Left cardiac atrium (tissue), 4 donors: ENCODE data around the gene KHDRBS1. TPM values are rescaled to one million over a fixed set of nuclear protein-coding genes. Genes with fewer than 3 reads are reported as not detected.
"Not testable (repeated sequence)": the region's sequence is repeated elsewhere in the genome, so short reads cannot be mapped to it uniquely, and the experiment has no call there.

ENCODE experiments used
- ATAC-seq, 2 donors: fragments of 200-7000 bp; cut with Tn5 transposase; one replicate each; pipeline ENCODE4 v1.9.1; 2020; ENCODE audit warnings: mild to moderate bottlenecking in 2 of 2, moderate library complexity in 2 of 2
- DNase-seq: peaks from one replicate; pipeline ENCODE4 v3.0.0-alpha.2; 2020
- intact Hi-C, 2 donors: fragments of 100-400 bp; cut with DNase I; formaldehyde crosslinking; loops; one replicate each; pipeline versions ENCODE4 v1.14.1 to v1.15.1; 2022 to 2023
- total RNA-seq, 2 donors: library from RNA; stranded (reverse); fragmentation: NEBNext Ultra II Directional; extraction: Animal tissue kit (Norgen Biotek cat#: 25700); gene quantifications; one replicate each; pipeline ENCODE4 v1.2.1, GENCODE V29; 2021
- donor health status: DM: no; HTN: yes; CAD: no.
- donor health status: DM: no; HTN: yes; CAD: no; lungs with severe emphysema.
- donor health status: DM: yes; HTN: yes; CAD: no.
- donor health status: Dilated cardiomyopathy.

KHDRBS1 gene
- total RNA-seq, 2 donors from 2014 or later: 57.2 to 76.6 TPM

DNA sequence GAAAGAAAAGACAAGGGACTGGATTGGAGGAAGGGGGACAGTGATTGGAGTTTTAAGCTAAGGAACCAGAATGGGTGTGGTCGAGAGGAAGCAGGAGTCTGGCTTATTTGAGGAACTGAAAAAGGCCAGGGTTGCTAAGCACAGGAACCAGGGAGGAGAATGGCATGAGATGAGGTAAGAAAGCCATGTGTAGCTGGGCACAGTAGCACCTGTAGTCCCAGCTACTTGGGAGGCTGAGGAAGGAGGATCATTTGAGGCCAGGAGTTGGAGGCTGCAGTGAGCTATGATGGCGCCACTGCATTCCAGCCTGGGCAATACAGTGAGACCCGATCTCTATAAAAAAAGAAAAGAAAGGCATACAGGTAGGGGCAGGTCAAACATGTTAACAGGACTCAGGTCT, 8.1 kb upstream of the KHDRBS1 start:
- no peak for DNase-seq
- intact Hi-C loops: no loop called here
- ATAC-seq: no peak

DNA sequence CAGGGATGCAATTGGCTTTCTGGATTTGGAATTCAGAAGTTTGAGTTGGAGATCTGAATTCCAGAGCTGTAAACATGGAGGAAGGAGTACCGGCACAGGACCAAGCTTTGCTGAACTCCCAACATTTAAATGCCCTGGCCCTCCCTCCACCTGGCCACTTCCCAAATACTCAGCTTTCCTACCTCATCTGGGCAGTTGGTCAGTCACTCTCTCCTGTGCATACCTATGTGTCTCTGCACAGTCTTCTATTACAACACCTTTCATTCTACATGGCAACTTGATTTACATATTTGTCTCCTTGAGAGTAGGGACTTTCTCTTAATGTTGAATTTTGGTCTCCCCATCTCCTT, 6.1 kb upstream of the KHDRBS1 start:
- DNase-seq (no peak), ATAC-seq (no peak)
- intact Hi-C loops: no loop called here

DNA sequence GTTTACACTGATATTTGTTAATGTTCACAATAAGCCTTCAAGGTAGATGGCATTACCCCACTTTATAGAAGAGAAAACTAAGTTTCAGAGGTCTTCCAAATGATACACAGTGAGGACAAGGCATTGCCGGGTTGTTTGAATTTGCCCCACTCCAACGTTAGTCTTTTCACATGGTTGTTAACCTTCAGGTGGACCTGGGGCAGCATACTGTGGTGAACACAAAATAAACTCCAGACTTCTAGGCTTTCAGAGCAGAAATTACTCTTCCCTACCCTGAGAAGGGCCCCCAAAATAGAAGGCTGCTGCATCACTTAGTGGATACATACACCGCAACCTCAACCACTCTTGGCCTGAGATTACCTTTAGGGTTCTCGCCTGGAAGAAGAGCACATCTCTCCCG, 3.4 kb upstream of the KHDRBS1 start:
- DNase-seq (no peak), ATAC-seq (no peak)
- intact Hi-C loops: no loop called here

DNA sequence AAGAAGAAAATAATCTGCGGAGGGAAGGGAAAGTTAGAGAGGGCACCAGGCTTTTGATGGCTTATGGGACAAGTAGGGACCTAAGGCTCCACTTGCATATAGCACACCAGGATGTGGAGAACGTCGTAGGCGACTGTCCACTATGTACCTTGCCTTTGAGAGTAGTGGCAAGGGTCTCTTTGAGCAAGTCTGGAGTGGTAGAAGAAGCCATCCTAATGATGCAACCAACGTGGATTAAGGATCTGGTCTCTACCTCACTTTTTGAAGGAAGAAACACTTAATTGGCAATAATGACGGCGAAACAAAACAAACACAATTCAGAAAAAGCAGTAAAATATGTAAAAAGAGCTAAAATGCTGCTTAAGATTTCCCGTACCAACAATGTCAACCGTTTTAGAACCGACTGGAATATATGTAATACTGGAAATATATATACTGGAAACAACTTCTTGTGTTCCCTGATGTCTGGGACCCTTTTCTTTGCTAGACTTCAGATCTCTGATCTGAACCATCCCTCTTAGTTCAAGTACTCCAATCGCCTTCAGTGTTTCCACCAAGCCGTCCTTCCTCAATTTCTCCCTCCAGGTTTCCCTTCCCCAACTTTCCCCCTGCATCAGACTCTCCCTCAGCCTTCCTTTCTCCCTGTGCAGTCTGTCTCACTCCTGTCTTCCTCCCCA, 821 bp upstream of the KHDRBS1 start:
- no peak for DNase-seq
- intact Hi-C loops: no loop called here
- ATAC-seq: no peak

DNA sequence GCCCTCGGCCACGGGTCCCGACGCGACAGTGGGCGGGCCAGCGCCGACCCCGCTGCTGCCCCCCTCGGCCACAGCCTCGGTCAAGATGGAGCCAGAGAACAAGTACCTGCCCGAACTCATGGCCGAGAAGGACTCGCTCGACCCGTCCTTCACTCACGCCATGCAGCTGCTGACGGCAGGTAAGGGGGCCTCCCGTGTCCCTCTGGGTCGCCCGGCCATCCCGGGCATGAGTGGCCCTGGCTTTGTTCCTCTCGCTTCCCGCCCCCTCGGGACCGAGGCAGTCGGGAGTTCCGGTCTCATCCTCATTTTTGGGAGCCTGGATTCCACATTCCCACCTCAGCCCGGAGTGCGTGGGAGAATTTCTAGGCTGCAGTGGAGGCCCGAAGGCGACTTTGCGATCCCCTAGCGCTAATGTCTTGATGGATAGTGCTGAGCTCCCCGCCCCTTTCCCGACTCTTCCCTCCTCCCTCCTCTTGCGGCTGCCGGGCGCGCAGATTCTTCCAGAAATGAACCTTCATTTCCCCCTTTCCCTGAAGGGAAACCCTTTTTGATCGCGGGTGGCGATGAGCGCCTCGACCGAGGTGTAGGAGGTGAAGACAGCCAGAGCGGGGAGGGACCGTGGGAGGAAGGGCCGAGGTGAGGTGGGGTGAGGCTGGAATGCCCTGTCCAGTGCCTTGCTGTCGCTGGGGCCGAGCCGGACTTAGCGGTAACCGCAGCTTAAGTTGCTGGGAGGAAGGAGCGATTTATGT, 705 bp downstream of the KHDRBS1 start:
- intact Hi-C loops: no loop called here
- ATAC-seq (peak; percentile 34 to 38), DNase-seq (peak; percentile 66)

DNA sequence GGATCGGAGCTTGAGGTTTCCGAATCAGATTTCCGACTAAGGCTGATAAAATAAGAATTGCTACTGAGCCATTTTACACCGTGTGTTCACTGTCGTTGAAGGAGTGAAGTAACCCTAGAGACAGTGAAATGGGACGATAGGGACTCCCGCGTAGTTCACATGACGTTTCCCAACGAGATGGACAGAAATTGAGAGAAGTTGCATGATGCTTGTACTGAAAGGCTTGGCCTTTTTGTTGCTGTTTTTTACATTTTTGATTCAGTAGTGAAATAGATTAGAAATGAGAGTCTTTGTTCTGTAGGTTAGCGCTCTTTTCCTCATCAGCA, 1.2 kb downstream of the KHDRBS1 start:
- no peak for DNase-seq
- intact Hi-C loops: no loop called here
- ATAC-seq: no peak

DNA sequence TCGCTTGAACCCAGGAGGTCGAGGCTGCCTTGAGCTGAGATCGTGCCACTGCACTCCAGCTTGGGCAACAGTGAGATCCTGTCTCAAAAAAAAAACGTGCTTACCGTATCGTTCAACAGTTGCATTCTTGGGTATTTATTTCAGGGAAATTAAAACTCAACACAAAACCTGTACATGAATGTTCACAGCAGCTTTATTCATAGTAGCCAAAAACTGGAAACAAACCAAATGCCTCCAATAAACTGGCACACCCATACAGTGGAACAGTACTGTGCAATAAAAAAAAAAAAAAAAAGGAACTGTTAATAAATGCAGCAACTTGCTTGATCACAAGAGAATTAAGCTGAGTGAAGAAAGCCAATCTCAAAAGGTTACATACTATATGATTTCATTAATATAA, 6.7 kb downstream of the KHDRBS1 start:
- ATAC-seq: peak; percentile 50 to 59
- intact Hi-C loops: no loop called here

DNA sequence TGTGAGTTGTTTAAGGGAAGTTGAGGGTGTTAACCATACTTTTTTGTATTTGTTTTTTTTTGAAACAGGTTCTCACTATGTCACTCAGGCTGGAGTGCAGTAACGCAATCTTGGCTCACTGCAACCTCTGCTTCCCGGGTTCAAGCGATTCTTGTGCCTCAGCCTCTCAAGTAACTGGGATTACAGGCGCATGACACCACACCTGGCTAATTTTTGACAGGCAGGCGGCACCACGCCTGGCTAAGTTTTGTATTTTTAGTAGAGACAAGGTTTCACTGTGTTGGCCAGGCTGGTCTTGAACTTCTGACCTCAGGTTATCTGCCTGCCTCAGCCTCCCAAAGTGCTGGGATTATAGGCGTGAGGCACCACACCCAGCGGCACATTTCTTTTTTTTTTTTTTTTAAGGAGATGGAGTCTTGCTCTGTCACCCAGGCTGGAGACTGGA, 7.9 kb downstream of the KHDRBS1 start:
- DNase-seq, ATAC-seq, intact Hi-C loops: not testable (repeated sequence)

More for the DNA sequence above, 6.7 kb downstream of the KHDRBS1 start:
- DNase-seq: no peak

DNA sequence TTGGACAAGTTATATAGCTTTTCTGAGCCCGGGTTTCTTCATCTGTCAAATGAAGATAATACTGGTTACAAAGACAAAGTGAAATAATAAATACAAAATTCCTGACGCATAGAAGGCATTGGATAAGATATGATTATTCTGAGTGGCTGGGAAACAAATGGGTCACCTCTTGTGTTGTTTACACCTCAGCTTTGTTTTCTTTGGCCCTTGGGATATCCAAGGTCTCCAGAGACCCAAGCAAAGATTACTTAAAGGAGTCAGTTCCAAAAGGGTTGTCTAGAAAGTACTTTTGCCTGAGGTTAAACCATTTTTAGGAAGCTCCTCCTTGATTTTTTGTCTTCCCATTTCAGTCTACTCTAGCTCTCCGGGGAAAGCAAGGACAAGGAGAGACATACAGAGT, 9.7 kb downstream of the KHDRBS1 start:
- DNase-seq: no peak
- no peak for ATAC-seq
- intact Hi-C loops: no loop called here

DNA sequence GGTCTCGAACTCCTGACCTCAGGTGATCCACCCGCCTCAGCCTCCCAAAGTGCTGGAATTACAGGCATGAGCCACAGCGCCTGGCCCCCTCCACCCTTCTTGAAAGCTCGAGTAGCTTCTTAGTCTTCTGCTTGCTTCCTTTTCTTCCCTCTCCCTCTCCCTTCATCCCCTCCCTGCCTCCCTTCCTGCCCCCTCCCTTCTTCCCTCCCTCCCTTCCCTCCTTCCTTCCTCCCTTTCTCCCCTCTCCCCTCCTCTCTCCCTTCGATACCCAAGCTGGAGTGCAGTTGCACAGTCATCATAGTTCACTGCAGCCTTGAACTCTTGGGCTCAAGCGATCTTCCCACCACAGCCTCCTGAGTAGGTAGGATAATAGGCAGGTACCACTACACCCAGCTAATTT, 11.8 kb downstream of the KHDRBS1 start:
- intact Hi-C loops: no loop called here
- no peak for ATAC-seq
- no peak for DNase-seq

DNA sequence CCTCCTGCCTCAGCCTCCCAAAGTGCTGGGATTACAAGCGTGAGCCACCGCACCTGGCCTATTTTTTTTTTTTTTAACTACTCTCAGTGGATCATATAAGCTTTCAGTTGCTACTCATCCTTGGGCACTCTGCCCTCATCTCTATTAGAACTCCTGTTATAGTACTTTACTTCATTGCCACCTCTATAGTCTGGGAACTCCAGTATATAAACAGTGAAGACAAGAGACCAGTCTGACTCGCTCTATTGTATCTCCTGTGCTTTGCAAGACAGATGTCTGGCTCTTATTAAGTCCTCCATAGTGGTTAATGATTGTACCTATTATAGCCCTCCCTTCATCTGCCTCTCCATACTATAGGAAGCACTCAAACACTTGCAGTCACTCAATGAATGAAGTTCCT, 15.1 kb downstream of the KHDRBS1 start:
- intact Hi-C loops: no loop called here
- ATAC-seq (no peak), DNase-seq (no peak)

DNA sequence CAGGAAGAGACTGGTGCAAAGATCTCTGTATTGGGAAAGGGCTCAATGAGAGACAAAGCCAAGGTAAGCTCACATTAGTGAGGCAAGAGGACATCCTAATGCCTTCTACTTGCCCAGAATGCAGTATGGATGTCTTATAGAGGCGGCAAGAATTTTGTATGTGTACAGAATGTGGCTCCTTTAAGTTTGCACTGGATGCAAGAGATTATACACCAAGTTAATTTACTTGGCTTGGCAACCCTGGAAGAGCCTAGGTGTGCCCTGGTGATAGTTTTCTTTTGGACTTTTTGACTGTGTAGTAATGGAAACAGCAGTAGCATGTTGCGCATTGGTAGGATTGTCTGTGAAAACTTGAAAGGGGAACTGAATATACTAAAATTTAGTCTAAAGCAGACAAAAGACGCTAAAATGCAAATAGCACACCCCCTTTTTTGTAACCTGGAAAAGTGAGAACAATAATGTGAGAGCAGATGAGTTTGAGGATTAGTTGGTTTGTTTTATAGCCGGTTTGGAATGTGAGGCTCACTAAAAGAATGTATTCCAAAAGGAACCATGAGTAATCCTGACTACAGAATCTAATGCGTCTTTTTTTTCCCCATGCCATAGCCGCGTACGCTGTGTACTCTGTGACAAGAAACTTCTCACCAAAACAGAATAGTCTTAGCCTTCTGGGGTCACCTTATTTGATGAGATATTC, 18.1 kb downstream of the KHDRBS1 start:
- ATAC-seq (no peak), DNase-seq (no peak)
- intact Hi-C loops: no loop called here

DNA sequence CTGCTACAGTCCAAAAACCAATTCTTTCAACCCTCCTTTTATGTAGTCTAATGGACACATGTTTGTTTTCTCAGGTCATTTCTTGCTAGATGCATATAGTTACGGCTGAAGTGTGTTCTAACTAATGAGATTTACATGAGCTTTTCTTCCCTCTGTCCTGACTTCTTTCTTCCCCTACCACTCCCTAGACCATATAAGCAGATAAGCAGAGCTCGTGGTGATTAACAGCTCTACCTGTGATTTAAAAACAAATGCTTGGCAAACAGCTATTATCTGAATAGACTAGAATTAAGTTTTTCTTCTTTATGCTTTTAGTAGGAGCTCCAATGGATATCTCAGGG, 18.6 kb downstream of the KHDRBS1 start:
- ATAC-seq (no peak), DNase-seq (no peak)
- intact Hi-C loops: no loop called here

DNA sequence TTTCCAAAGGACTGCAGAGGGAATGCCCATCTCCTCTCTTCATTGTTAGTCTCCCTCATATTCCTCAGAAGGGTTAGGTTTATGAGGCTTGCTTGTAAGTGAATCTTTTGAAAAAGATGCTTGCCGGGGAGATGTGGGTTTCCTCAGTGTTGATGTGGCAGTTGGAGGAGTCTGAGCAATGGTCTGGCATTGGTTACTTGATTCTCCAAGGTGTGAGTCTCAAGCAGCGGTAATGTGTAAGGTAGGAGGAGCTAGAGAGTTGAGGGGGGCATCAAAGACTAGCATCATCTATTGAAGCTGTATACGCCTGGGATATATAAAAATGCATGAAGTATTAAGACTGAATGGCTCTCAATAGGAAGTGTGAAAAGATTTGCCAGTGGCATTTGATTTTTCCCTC, 21.5 kb downstream of the KHDRBS1 start:
- ATAC-seq (no peak), DNase-seq (no peak)
- intact Hi-C loops: no loop called here

DNA sequence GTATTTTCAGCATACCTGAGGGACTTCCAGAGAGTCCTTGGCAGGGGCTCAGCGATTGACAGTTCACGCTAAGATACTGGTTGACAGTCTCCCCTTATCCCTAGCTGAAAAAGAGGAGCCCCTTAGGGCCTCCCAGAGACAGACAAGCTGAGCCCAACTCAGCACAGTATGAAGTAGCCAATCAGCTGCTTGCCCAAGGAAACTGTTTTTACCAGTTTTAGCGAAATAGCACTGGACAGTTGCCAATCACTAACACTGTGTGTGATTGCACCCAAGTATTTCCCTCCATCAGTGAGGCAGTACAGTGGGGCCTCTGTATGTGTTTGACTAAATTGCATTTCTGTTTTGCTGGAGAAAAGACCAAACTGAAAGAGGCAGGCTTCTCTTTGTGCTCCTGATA, 27.0 kb downstream of the KHDRBS1 start:
- ATAC-seq: peak in 1 of 2 donors; percentile 70

DNA sequence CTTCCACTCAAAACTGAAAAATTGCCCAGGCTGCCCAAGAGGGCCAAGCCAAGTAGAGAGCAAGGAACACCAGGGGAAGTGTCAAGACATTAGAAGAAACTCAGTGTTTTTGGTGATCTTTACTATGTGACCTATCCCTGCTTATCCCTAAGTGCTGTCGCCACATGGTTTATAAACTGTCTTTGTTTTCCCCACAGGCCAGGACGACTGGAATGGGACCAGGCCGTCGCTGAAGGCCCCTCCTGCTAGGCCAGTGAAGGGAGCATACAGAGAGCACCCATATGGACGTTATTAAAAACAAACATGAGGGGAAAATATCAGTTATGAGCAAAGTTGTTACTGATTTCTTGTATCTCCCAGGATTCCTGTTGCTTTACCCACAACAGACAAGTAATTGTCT, 28.7 kb downstream of the KHDRBS1 start:
- ATAC-seq (no peak), DNase-seq (no peak)

More for the DNA sequence above, 27.0 kb downstream of the KHDRBS1 start:
- DNase-seq: no peak
- intact Hi-C loops: no loop called here

DNA sequence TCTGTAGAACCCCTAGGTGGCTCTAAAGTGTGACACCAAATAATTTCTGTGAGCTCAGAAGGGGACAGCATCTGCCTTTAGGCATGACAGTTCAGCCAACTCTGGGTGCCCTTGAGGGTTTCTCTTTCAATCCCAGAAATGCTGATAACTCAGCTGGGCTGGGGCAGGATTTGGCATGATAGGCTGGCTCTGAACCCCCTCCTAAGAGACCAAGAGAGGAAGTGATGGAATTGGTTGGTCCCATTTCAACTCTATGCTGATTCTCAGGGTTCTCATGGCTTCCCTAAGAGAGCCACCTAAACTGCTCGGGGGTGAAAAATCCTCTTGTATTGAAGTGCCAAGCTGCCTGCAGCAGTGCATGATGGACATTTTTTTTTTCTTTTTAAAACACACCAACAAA, 30.6 kb downstream of the KHDRBS1 start:
- intact Hi-C loops: no loop called here

More for the DNA sequence above, 28.7 kb downstream of the KHDRBS1 start:
- intact Hi-C loops: no loop called here

DNA sequence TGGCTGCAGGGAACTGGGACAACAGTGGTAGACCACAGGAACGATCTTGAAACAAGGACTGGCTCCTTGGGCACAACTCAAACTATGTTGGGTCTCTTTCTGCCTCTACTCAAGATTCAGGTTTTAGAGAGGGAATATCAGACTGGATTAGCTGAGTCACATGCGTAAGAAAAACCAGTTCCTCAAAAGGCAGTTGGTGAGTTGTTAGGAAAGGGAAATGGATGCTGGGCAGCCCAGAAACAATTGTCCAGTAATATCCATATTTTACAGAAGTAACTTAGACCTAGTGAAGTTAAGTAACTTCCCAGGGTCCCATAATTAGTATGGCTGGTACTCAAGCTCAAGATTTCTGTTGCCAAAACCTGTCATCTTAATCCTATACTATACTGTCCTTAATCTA, 32.1 kb downstream of the KHDRBS1 start:
- DNase-seq (no peak), ATAC-seq (peak in 1 of 2 donors; percentile 37)
- intact Hi-C loops: no loop called here

More for the DNA sequence above, 30.6 kb downstream of the KHDRBS1 start:
- DNase-seq: no peak
- ATAC-seq: no peak

DNA sequence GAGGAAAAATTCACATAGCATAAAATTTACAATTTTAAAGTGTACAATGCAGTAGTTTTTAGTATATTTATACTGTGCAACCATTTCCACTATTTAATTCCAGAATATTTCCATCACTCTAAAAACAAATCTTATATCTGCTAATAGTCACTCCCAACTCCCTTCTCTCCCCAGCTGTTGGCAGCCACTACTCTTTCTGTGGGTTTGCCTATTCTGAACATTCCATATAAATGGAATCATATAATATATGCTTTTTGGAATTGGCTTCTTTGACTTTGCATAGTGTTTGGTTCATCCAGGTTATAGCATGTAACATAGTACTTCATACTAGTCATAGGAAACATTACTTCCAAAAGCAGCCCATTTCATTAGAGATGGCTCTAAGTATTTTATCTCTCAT, 34.0 kb downstream of the KHDRBS1 start:
- no peak for ATAC-seq
- intact Hi-C loops: no loop called here
- no peak for DNase-seq

DNA sequence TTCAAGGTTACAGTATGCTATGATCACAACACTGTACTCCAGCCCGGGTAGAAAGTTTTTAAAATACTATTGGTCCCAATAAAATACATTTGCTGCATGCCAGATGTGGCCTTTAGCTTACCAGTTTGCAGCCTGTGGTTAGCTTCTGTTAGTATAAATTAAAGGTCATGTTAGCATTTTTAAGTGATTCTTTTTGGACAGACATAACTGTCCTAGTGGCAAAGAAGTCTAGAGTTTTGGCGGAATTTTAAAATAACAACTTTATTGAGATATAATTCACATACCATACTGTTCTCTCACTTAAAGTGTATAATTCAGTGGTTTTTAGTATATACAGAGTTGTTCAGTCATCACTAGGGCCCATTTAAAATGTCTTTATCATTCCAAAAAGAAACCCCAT, 34.8 kb downstream of the KHDRBS1 start:
- DNase-seq (no peak), ATAC-seq (no peak)
- intact Hi-C loops: no loop called here

DNA sequence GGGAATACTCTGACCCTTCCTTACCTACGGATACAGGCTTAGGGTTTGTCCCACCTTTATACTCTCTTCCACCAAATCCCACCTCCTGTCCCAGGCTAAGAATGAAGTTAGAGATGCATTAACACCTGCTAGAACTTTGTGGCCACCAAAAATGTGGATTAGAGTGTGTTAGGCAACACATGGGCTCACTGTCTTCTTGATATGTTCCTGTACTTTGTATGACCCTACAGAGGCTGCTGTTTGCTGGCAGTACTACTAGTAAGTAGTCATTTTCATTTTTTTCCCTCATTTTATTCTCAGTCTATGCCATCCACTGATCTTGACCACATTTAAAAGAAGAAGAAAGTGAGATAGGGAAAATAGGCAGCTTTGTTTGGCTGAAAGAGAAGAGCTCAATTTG, 38.0 kb downstream of the KHDRBS1 start:
- ATAC-seq (no peak), DNase-seq (no peak)
- intact Hi-C loops: no loop called here
